ENCODE results near the gene SP110.

DNA sequence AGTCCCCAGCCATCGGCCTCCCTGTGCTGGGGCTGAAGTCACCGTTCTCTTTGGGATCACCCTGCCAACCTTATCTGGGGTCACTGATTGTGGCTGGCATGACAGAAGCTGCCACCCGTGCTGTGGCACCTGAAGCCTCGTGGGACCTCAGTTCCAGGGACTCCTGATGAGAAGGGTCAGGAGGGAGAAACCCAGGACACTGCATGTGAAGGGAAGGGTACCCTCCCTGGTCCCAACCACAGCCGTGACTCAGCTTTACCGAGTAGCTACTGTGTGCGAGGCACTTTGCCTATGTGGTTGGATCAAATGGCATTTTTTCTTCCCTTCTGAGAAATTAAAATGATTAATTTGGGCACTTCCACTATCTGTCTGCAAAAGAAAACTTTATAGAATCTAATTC lies 64.4 kb downstream of the SP110 start:
- TF ChIP-seq POLR2A (IDR thresholded peaks at IDR 0.05; ENCODE audit: low read depth, low read length) (no peak), SPI1 (IDR thresholded peaks at IDR 0.05; ENCODE audit: low read depth, low read length) (no peak), POLR2AphosphoS5 (IDR thresholded peaks at IDR 0.05; ENCODE audit: low read depth, low read length) (no peak), TAF1 (IDR thresholded peaks at IDR 0.05; ENCODE audit: low read depth, low read length) (no peak), PAX5 (IDR thresholded peaks at IDR 0.05; ENCODE audit: insufficient read depth, low read length, severe bottlenecking) (no peak), POU2F2 (IDR thresholded peaks at IDR 0.05; ENCODE audit: low read depth, low read length) (no peak)
